Stimulated activated CD4-positive, alpha-beta T cell treated with anti-CD3 and anti-CD28 coated beads, Interleukin-15, amount 100 ng/mL, for 24 hours (primary cell): Measurements from ENCODE around the gene SLC6A8.
"Not testable (repeated sequence)": the region's sequence is repeated elsewhere in the genome, so short reads cannot be mapped to it uniquely, and the experiment has no call there.

Experiments
- DNase-seq: peaks from one replicate; pipeline ENCODE4 v3.0.0-alpha.2; 2020

Gene SLC6A8

DNA sequence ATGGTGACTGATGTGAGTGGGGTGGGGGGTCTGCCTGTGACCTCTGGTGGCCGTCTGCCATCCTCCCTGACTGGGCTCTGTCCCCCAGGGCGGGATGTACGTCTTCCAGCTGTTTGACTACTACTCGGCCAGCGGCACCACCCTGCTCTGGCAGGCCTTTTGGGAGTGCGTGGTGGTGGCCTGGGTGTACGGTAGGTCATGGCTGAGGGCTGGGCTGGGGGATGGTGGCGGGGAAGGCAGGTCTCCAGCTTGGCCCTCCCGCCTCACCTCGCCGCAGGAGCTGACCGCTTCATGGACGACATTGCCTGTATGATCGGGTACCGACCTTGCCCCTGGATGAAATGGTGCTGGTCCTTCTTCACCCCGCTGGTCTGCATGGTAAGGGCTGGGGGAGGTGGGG lies 6.5 kb downstream of the SLC6A8 start:
- DNase-seq = not testable (repeated sequence)

GRCh38 chrX:153694687-153695270 lies 7.1 kb downstream of the SLC6A8 start:
- no peak for DNase-seq

DNA sequence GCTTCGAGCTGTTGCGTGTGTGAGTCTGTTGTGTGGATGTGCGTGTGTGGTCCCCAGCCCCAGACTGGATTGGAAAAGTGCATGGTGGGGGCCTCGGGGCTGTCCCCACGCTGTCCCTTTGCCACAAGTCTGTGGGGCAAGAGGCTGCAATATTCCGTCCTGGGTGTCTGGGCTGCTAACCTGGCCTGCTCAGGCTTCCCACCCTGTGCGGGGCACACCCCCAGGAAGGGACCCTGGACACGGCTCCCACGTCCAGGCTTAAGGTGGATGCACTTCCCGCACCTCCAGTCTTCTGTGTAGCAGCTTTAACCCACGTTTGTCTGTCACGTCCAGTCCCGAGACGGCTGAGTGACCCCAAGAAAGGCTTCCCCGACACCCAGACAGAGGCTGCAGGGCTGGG lies 8.4 kb downstream of the SLC6A8 start:
- no peak for DNase-seq

DNA sequence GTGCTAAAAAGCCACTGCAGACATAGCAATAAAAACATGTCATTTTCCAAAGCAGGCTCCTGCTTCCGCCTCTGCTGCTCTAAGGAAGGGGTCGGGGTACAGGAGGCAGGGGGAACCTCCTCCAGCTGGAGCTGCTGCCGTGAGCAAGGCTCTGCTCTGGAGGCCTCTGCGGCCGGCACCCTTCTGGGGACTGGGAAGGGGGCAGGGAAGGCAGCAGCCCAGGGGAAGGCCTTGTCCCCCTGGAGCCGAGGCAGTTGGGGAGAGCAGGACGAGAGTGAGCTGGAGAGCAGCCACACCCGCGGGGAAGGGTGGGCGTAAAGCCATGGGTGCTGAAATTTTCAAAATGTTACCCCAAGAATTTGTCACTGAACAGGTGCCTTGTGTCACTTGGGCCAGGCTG lies 8.8 kb downstream of the SLC6A8 start:
- DNase-seq = not testable (repeated sequence)

DNA sequence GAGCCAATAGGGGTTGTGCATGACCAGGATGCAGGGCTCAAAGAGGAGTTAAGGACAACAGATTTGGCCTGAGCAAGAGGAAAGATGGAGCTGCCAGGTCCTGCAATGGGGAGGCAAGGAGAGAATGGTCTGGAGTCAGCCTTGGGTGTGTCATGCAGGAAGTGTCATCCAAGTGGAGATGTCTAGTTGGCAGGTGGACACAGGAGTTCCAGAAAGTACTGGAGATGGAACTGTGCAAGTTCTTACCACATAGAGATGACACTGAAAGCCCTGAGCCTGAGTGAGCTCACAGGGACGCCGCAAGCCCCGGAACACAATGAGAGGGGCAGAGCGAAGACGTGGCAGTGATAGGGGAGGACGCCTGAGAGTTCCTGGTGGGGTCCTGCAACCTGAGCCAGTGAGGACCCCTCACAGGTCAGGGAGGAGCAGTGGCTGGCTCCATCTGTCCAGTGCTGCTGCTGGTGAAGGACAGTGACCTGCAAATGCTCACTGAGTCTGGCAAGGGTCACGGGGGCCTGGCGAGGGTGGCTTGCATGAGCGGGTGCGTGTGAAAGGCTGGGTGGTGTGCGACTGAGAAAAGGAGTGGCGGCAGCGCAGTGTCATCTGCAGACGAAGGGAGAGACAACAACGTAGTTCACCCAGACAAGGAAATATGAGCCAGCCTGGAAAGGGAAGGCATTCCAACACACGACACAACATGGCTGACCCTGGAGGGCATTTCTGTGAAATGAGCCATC lies 9.4 kb downstream of the SLC6A8 start:
- DNase-seq = not testable (repeated sequence)

DNA sequence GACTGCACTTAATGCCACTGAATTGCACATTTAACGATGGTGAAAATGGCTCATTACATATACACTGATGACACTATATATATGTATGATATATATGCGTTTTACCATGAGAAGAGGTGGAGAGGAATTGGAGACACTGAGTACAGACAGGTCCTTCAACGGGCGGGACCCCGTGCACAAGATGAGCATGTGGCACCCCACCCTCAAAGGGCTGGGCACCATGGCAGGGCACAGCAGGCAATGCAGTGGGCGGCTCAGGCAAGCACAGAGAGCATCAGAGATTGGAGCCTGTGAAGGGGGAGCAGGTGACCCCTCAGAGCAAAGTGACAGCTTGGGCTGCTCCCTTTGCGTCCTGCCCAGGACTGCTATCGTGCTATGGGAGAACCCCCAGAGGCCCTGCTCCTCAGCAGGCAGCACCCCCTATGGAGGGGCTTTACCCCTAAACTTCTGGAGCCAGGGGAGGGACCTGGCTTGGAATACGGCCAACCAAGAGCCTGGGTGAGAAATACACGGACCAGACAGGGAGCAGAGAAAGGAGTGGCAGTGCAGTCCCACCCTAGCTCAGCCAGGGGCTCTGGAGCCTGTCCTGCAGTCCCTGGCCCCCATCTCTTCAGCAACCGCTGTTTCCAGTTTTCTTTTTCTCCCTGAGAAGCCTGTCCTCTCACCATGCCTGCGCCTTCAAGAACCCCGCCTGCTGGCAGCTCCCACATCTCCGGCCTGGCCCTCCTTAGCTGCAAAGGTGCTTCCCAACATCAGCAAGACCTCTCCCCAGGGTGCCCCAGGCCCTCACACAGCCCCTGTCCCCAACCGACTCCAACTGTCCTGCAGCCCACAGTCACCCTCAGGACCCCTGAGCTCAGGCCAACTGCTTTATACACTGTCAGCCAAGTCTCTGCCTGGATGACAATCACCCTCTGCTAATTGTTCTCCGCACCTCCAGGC lies 10.5 kb downstream of the SLC6A8 start:
- no peak for DNase-seq

DNA sequence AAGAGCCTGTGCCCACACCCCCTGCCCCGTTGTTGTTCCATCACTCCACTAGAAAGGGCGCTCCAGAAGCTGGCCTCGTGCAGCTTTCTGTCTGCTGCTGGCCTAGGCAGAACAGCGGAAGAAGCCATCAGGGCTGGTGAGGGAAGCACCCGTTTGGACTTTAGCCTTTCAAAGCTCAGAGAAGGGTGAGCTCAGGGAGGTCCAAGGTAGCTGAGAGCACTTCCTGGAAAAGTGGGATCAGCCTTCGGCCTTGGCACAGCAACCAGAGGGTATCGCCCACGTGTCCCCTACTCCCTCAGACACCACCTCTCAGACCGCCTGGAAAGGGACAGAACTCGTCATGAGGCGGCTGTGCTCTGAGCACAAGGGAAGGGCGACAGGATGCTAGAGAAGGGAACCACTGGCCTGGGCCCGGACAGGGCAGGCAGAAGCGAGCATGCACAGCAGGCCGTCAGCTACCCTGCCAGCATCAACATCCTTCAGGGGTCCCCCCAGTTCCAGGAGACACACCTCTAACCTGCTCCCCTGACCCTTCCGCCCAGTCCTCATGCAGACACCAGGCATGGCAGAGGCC lies 11.6 kb downstream of the SLC6A8 start:
- not testable (repeated sequence) for DNase-seq

- not testable (repeated sequence) for DNase-seq
Observed at GRCh38 chrX:153699784-153700371, 12.2 kb downstream of the SLC6A8 start.

DNA sequence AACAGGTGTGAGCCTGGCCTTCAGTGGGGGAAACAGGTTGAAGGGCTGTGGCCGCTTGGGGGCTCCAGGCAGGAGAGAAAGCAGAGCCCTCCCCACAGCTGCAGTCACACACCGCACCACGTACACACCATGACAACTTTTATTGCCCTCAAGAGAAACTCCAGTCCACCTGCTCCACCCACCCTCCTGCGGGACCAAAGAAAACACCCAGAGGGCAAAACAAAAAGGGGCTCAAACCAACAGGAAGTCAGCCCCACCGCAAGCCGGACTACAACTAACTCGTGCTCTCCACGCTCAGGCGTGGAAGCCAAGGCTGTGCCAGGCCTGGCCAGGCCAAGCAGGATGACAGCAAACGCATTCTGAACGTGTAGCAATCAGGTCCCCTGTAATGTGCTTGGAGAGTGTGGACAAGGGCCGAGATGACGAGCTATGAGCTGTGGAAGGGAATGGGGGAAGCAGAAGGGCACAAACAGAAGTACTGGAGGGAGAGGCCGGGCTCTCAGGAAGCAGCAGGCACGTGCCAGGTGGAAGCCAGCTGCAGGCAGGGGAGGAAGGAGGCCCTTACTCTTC lies 12.7 kb downstream of the SLC6A8 start:
- DNase-seq = no peak

GRCh38 chrX:153700967-153701366 lies 13.2 kb downstream of the SLC6A8 start:
- no peak for DNase-seq

GRCh38 chrX:153701706-153702105 lies 14.0 kb downstream of the SLC6A8 start:
- no peak for DNase-seq

DNA sequence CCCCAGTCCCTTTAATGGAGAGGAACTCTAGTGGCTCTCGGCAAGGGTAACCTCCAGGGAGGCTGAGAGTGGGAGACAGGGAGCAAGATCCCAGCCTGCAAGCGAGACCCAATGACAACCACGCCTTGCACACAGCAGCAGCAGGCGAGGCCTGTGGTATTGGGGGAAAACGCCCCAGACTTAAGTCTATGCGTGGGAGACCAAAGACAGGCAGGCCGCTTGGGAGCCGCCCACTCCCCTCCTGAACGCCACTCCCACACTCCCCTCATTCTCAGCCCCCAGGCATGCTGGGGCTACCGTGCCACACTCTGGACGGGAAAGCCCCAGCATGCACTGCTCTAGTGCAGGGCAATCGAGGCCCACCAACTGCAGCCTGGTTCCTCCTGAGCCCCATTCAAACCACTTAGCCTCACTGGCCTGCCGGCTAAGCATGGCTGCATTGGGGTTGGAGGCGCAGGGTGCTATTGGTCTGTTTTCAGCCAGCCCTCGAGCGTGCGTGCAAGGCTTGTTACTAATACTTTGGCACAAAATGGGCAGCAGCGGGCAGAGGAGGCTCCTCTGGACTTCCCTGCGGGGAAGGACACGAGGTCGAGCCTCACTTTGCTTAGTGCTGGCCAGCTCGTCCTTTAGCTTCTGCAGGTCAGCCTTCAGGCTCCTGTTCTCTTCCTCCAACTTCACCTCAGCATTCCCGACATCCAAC lies 14.8 kb downstream of the SLC6A8 start:
- no peak for DNase-seq

- DNase-seq = no peak
Observed at GRCh38 chrX:153703036-153703370, 15.3 kb downstream of the SLC6A8 start.

GRCh38 chrX:153704021-153704526 lies 16.3 kb downstream of the SLC6A8 start:
- DNase-seq = no peak

DNA sequence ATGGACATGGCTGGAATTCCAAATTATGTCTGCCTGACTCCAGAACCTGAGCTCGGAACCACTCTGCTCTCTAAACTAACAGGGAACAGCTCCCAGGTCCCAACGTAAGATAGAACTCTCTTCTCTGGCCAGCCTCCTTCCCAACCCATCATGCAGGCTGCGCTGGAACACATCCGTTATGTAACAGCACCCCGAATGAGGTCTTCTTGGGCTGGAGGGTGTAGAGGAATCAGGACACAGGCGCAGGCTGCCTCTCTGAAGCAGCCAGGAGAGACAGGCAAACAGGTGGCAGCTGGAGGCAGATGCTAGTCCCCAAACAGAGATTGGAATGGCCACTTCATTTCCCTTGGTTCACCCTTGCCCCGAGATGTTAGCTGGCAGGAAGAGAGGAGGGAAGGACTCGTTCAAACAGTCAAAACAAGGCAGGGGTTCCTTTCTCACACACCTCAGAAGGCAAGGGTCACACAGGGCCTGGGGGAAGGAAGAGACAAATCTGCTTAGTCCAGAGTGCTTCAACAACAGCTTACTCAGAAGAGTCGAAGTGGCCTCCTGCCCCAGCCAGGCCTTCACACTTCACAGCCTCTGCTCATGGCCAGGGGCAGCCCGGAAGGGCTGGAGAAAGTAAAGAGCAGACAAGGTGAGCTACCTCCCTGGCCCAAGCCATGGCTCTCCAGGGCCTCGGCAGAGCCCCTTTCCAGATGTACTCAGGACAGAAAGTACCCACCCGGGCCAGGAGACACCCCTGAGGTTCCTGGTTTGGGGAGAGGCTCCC lies 17.1 kb downstream of the SLC6A8 start:
- DNase-seq = not testable (repeated sequence)

GRCh38 chrX:153705403-153706060 lies 17.8 kb downstream of the SLC6A8 start:
- not testable (repeated sequence) for DNase-seq

- no peak for DNase-seq
Observed at GRCh38 chrX:153706799-153707198, 19.1 kb downstream of the SLC6A8 start.

GRCh38 chrX:153707406-153707805 lies 19.7 kb downstream of the SLC6A8 start:
- DNase-seq = no peak

- DNase-seq = peak; percentile 58
Observed at GRCh38 chrX:153708415-153708814, 20.7 kb downstream of the SLC6A8 start.
